IPS-18c (cell line): Measurements from ENCODE around the gene TDRD6.

Experiments
- H3K4me3 ChIP-seq: 2 replicates; pipeline ENCODE4 v1.7.0; 2013; ENCODE audit warnings: low read depth, mild to moderate bottlenecking, low read length, moderate library complexity; ENCODE audit not compliant: insufficient read depth
- H3K9me3 ChIP-seq: one replicate; pipeline ENCODE4 v1.6.1; 2013; ENCODE audit warnings: mild to moderate bottlenecking, low read length, moderate library complexity; ENCODE audit not compliant: control insufficient read depth, insufficient read depth

TDRD6 gene

GRCh38 chr6:46676604-46677313 is 10.9 kb upstream of the TDRD6 start:
- Histone ChIP-seq H3K9me3 (no peaks in the 10 kb centered on the region), H3K4me3 (no peak overlapping the region)

- Histone ChIP-seq H3K4me3 (no peak overlapping the region), H3K9me3 (no peaks in the 10 kb centered on the region)
Measured at GRCh38 chr6:46677314-46677654, 10.4 kb upstream of the TDRD6 start.

DNA sequence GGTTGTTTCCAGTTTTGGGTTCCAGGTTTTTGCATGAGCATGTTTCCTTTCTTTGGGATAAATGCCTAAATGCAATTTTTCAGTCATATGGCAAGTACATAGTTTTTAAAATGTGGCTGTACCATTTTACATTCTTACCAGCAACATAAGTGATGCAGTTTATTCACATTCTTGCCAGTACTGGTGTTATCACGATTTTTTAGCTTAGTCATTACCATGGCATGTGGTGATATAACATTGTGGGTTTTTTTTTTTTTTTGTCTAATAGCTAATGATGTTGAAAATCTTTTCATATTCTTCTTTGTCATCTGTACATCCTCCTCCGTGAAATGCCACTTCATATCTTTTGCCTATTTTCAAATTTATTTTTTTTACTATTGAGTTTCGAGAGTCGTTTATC is 2.9 kb upstream of the TDRD6 start:
- H3K4me3 ChIP-seq, result no peak overlapping the region
- H3K9me3 ChIP-seq, result no peaks in the 10 kb centered on the region

DNA sequence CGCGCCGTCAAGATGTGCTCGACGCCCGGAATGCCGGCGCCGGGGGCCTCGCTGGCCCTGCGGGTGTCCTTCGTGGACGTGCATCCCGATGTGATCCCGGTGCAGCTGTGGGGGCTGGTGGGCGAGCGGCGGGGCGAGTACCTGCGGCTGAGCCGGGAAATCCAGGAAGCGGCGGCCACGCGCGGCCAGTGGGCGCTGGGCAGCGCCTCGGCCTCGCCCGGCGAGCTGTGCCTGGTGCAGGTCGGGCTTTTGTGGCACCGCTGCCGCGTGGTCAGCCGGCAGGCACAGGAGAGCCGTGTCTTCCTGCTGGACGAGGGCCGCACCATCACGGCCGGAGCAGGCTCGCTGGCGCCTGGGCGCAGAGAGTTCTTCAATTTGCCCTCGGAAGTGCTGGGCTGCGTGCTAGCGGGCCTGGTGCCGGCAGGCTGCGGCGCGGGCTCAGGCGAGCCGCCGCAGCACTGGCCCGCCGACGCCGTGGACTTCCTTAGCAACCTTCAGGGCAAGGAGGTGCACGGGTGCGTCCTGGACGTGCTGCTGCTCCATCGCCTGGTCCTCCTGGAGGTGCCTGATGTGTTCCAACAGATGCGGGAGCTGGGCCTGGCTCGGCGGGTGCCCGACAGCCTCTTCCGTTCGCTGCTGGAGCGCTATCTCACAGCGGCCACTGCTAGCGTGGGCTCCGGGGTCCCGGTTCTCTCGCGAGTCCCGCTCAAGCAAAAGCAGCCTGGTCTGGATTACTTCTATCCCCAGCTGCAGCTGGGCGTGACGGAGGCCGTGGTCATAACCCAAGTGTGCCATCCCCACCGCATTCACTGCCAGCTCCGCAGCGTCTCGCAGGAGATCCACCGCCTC is 656 bp downstream of the TDRD6 start:
- no peak overlapping the region for H3K4me3 ChIP-seq

GRCh38 chr6:46688966-46689335 is 1.3 kb downstream of the TDRD6 start:
- H3K4me3 ChIP-seq, result no peak overlapping the region
- no peaks in the 10 kb centered on the region for H3K9me3 ChIP-seq

More for the DNA sequence above, 656 bp downstream of the TDRD6 start:
- no peaks in the 10 kb centered on the region for H3K9me3 ChIP-seq

DNA sequence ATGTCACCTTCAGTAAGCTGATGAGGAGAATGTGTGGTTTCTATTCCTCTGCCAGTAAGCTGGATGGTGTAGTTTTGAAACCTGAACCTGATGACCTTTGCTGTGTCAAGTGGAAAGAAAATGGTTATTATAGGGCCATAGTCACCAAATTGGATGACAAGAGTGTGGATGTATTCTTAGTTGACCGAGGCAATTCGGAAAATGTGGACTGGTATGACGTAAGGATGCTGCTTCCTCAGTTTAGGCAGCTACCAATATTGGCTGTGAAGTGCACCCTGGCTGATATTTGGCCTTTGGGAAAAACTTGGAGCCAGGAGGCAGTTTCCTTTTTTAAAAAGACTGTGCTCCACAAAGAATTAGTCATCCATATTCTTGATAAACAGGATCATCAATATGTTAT is 2.0 kb downstream of the TDRD6 start:
- H3K4me3 ChIP-seq, result no peak overlapping the region
- no peaks in the 10 kb centered on the region for H3K9me3 ChIP-seq

DNA sequence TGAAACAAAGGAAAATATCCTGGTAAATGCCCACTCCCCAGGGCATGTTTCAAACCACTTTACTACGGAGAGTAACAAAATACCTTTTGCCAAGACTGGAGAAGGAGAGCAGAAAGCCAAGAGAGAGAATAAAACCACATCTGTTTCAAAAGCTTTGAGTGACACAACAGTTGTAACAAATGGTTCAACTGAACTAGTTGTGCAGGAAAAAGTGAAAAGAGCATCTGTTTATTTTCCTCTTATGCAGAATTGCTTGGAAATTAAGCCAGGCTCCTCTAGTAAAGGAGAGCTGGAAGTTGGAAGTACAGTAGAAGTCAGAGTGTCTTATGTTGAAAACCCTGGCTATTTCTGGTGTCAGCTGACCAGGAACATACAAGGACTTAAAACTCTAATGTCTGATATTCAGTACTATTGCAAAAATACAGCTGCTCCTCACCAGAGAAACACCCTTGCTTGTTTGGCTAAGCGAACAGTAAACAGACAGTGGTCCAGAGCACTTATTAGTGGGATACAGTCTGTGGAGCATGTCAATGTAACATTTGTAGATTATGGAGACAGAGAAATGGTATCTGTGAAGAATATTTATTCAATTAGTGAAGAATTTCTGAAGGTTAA is 2.6 kb downstream of the TDRD6 start:
- Histone ChIP-seq H3K4me3 (no peak overlapping the region), H3K9me3 (no peaks in the 10 kb centered on the region)

- Histone ChIP-seq H3K9me3 (no peaks in the 10 kb centered on the region), H3K4me3 (no peak overlapping the region)
Measured at GRCh38 chr6:46690911-46691451, 3.3 kb downstream of the TDRD6 start.

GRCh38 chr6:46699970-46700369 is 12.3 kb downstream of the TDRD6 start:
- Histone ChIP-seq H3K9me3 (no peaks in the 10 kb centered on the region), H3K4me3 (no peak overlapping the region)

DNA sequence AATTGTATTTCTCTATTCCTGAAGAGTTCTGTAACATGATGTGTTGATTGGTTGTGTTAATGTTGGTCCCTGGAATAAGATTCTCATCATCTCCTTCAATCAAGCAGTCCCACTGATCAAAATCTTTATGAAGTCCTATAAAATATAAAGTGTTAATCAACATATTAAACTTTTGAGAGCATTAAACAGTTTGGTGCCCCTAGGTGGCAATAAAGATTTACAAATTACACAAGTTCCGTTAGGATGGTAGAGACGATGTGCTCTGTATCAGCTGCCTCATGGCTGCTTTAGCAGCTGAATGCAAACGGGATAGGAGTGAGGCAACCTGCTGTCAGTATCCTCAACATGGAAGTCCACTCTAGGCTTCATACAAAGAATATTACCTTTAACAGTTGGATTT is 16.9 kb downstream of the TDRD6 start:
- Histone ChIP-seq H3K9me3 (no peaks in the 10 kb centered on the region), H3K4me3 (no peak overlapping the region)

DNA sequence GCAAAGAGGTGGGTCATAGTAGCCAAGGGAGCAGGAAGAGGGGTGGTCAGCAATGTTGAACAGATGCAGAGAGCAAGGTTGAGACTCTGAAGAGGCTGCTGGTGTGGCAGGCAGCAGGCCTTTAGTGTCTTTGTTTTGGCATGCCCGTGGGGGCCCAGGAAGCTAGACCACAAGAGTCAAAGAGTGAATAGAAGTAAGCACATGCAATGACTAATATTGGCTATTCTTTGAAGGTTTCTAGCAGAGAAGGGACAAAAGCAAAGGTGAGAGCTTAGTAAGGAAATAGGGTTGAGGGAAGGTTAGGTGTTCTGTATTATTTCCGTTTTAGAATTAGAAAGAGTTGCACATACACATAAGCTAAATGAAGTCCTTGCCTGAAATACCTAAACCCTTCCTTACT is 18.8 kb downstream of the TDRD6 start:
- no peaks in the 10 kb centered on the region for H3K9me3 ChIP-seq
- H3K4me3 ChIP-seq, result no peak overlapping the region

DNA sequence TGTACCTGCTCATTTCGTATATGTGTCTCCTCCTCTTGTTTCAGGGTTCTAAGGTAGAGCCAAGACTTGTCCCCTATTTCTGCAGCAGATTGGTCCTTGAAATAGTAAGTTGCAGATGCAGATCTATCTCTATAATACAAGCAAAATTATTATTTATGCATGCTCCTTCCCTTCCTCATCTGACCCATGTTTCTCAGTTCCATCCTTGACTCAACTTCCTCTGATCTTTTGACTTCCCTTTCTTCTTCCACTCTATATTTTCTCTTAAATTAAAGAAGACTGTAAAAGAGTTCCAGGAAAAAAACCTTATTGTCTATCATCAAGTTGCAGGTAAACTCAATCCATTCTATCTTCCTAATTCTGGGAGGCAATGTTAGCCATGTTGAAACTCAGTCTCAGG is 23.8 kb downstream of the TDRD6 start:
- Histone ChIP-seq H3K4me3 (no peak overlapping the region), H3K9me3 (no peaks in the 10 kb centered on the region)

DNA sequence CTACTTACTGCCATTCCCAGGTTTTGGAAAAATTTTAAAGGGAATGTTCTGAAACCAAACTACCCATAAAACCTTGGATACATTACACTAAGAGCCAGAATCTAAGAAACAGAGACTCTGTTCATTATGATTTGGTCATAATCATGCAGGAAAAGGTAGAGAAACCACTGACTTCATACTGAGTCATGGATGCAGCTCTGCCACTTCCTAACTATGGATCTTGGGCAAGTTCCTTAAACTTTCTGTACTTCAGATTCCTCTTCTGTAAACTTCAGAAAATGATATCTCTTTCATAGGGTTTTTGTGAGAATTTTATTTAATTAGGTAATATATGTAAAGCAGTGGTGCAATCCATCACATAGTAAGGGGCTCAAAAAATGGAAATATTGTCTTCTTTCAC is 27.5 kb downstream of the TDRD6 start:
- Histone ChIP-seq H3K4me3 (no peak overlapping the region), H3K9me3 (no peaks in the 10 kb centered on the region)

- Histone ChIP-seq H3K4me3 (no peak overlapping the region), H3K9me3 (no peaks in the 10 kb centered on the region)
Measured at GRCh38 chr6:46719099-46719498, 31.4 kb downstream of the TDRD6 start.

DNA sequence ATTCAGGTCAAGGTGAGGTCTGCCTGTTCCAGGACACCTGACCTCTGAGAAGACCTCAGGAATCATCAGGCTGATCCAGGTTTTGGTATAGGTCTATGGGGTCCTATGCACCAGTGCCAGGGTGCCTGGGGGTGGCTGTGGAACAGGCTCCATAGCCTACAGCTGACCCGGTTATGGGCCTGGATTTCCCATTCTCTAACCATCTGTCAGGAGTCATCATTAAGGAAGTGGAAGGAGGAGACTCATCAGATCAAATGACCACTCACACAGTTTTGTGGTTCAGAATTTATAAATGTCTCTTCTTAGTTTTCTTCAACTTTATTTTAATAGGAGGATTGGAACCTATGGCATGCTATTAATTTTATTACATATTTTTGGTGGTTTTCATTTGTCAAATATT is 32.7 kb downstream of the TDRD6 start:
- Histone ChIP-seq H3K9me3 (no peaks in the 10 kb centered on the region), H3K4me3 (no peak overlapping the region)

GRCh38 chr6:46729787-46730326 is 42.2 kb downstream of the TDRD6 start:
- H3K9me3 ChIP-seq, result no peaks in the 10 kb centered on the region
- no peak overlapping the region for H3K4me3 ChIP-seq

DNA sequence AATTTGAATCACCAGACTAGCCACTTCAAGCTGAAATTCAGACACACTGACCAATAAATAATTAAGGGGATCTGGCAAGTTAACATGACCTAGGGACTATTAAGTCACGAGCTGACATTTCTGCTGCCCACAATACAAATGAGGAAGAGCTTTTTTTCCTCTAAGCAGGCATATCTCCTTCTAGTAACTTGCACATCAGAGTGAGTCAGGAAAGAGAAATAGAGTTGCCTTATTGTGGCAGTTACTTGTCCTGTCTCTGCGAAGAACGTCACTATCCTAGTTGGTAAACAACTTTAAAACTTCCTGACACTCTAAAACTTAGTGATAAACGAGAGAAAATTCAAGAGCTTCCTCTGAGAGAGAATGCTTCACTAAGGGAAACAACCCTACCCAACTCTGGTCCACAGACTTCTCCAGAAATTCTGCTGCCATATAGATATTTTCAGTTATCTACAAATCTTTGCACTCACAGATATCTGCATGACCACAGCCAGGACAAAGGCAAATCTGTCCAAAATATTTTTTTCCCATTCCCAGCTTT is 43.3 kb downstream of the TDRD6 start:
- Histone ChIP-seq H3K9me3 (no peaks in the 10 kb centered on the region), H3K4me3 (no peak overlapping the region)
